ENCODE data around the gene PRC1.
"Not testable (repeated sequence)": the region's sequence is repeated elsewhere in the genome, so short reads cannot be mapped to it uniquely, and the experiment has no call there.

PRC1 gene

GRCh38 chr15:90994417-90995311, at the start of gene PRC1:
TSS of gene PRC1 (minus strand) at chr15:90994535. CDS start at chr15:90994417, 118 bp downstream.
- TF ChIP-seq POLR2A (IDR thresholded peaks at IDR 0.05; ENCODE audit: low read depth, low read length): peak; percentile 82
- FAIRE-seq: no peak
- peak; percentile 93 for DNase-seq (ENCODE audit: insufficient read length, low spot score)

GRCh38 chr15:91043202-91043874, 49.0 kb upstream of the PRC1 start:
- TF ChIP-seq POLR2A (IDR thresholded peaks at IDR 0.05; ENCODE audit: low read depth, low read length): no peak
- FAIRE-seq: no peak
- DNase-seq (ENCODE audit: insufficient read length, low spot score): no peak

GRCh38 chr15:91040856-91041255, 46.5 kb upstream of the PRC1 start:
- no peak for DNase-seq (ENCODE audit: insufficient read length, low spot score)
- TF ChIP-seq POLR2A (IDR thresholded peaks at IDR 0.05; ENCODE audit: low read depth, low read length): no peak
- no peak for FAIRE-seq

- TF ChIP-seq POLR2A (IDR thresholded peaks at IDR 0.05; ENCODE audit: low read depth, low read length): no peak
- DNase-seq (ENCODE audit: insufficient read length, low spot score) (no peak), FAIRE-seq (no peak)
These were observed 45.7 kb upstream of the PRC1 start for GRCh38 chr15:91039996-91040395.

- no peak for TF ChIP-seq POLR2A (IDR thresholded peaks at IDR 0.05; ENCODE audit: low read depth, low read length)
- DNase-seq (ENCODE audit: insufficient read length, low spot score) (no peak), FAIRE-seq (no peak)
These were observed 38.8 kb upstream of the PRC1 start for GRCh38 chr15:91032919-91033803.

- TF ChIP-seq POLR2A (IDR thresholded peaks at IDR 0.05; ENCODE audit: low read depth, low read length): no peak
- FAIRE-seq (no peak), DNase-seq (ENCODE audit: insufficient read length, low spot score) (no peak)
These were observed 37.5 kb upstream of the PRC1 start for GRCh38 chr15:91031796-91032195.

- DNase-seq (ENCODE audit: insufficient read length, low spot score) (no peak), FAIRE-seq (no peak)
- no peak for TF ChIP-seq POLR2A (IDR thresholded peaks at IDR 0.05; ENCODE audit: low read depth, low read length)
These were observed 33.3 kb upstream of the PRC1 start for GRCh38 chr15:91027677-91028076.

- FAIRE-seq (no peak), DNase-seq (ENCODE audit: insufficient read length, low spot score) (no peak)
- TF ChIP-seq POLR2A (IDR thresholded peaks at IDR 0.05; ENCODE audit: low read depth, low read length): no peak
These were observed 29.4 kb upstream of the PRC1 start for GRCh38 chr15:91023720-91024119.

GRCh38 chr15:91022832-91023129, 28.4 kb upstream of the PRC1 start:
- TF ChIP-seq POLR2A (IDR thresholded peaks at IDR 0.05; ENCODE audit: low read depth, low read length): no peak
- no peak for FAIRE-seq
- no peak for DNase-seq (ENCODE audit: insufficient read length, low spot score)

GRCh38 chr15:91022075-91022831, 27.9 kb upstream of the PRC1 start, which contains the start of gene VPS33B:
TSS of gene VPS33B (minus strand) at chr15:91022594. CDS start at chr15:91022249, 345 bp downstream.
- DNase-seq (ENCODE audit: insufficient read length, low spot score): peak; percentile 50

GRCh38 chr15:91021516-91022074, 27.3 kb upstream of the PRC1 start:
- no peak for TF ChIP-seq POLR2A (IDR thresholded peaks at IDR 0.05; ENCODE audit: low read depth, low read length)
- FAIRE-seq (no peak), DNase-seq (ENCODE audit: insufficient read length, low spot score) (no peak)

More at GRCh38 chr15:91022075-91022831, 27.9 kb upstream of the PRC1 start, which contains the start of gene VPS33B:
- no peak for FAIRE-seq
- peak; percentile 60 for TF ChIP-seq POLR2A (IDR thresholded peaks at IDR 0.05; ENCODE audit: low read depth, low read length)

- no peak for TF ChIP-seq POLR2A (IDR thresholded peaks at IDR 0.05; ENCODE audit: low read depth, low read length)
- FAIRE-seq (no peak), DNase-seq (ENCODE audit: insufficient read length, low spot score) (no peak)
These were observed 23.8 kb upstream of the PRC1 start for GRCh38 chr15:91018158-91018557.

GRCh38 chr15:91017716-91018115, 23.4 kb upstream of the PRC1 start:
- FAIRE-seq (no peak), DNase-seq (ENCODE audit: insufficient read length, low spot score) (no peak)
- TF ChIP-seq POLR2A (IDR thresholded peaks at IDR 0.05; ENCODE audit: low read depth, low read length): no peak

GRCh38 chr15:91013701-91014100, 19.4 kb upstream of the PRC1 start:
- not testable (repeated sequence) for FAIRE-seq

More at GRCh38 chr15:91013701-91014100, 19.4 kb upstream of the PRC1 start:
- not testable (repeated sequence) for DNase-seq (ENCODE audit: insufficient read length, low spot score)

Measured in H54 (cell line).